GM10847 (cell line): ENCODE data around the gene FHDC1.

Source experiments
- POLR2A ChIP-seq: IDR thresholded peaks from 2 replicates; pipeline ENCODE4 v1.6.1; 2011; ENCODE audit not compliant: insufficient read length; ENCODE audit errors: extremely low read depth

The FHDC1 gene

GRCh38 chr4:152964335-152964734, 28.2 kb downstream of the FHDC1 start:
- no peak for TF ChIP-seq POLR2A

GRCh38 chr4:152965611-152966010, 29.5 kb downstream of the FHDC1 start:
- TF ChIP-seq POLR2A, result no peak

- no peak for TF ChIP-seq POLR2A
These were observed 31.8 kb downstream of the FHDC1 start for GRCh38 chr4:152967907-152968306.

- no peak for TF ChIP-seq POLR2A
These were observed 32.8 kb downstream of the FHDC1 start for GRCh38 chr4:152968806-152969394.

- no peak for TF ChIP-seq POLR2A
These were observed 34.1 kb downstream of the FHDC1 start for GRCh38 chr4:152970102-152970820.

GRCh38 chr4:152971053-152971452, 34.9 kb downstream of the FHDC1 start:
- TF ChIP-seq POLR2A, result no peak

- TF ChIP-seq POLR2A, result no peak
These were observed 36.9 kb downstream of the FHDC1 start for GRCh38 chr4:152972821-152973628.

- no peak for TF ChIP-seq POLR2A
These were observed 37.7 kb downstream of the FHDC1 start for GRCh38 chr4:152973629-152974467.

GRCh38 chr4:152974468-152975379, 38.6 kb downstream of the FHDC1 start:
- no peak for TF ChIP-seq POLR2A

- TF ChIP-seq POLR2A, result no peak
These were observed 39.5 kb downstream of the FHDC1 start for GRCh38 chr4:152975380-152976211.

GRCh38 chr4:152976212-152976761, 40.2 kb downstream of the FHDC1 start:
- no peak for TF ChIP-seq POLR2A

GRCh38 chr4:152979731-152980330, 43.7 kb downstream of the FHDC1 start:
- TF ChIP-seq POLR2A, result no peak

- no peak for TF ChIP-seq POLR2A
These were observed 45.2 kb downstream of the FHDC1 start for GRCh38 chr4:152981278-152981677.
